GDM1 (cell line): ENCODE data around the gene LPP.

Experiments used
- DNase-seq: peaks from one replicate; lab custom pipeline; 2025; lab: John Stamatoyannopoulos, UW

Gene LPP

DNA sequence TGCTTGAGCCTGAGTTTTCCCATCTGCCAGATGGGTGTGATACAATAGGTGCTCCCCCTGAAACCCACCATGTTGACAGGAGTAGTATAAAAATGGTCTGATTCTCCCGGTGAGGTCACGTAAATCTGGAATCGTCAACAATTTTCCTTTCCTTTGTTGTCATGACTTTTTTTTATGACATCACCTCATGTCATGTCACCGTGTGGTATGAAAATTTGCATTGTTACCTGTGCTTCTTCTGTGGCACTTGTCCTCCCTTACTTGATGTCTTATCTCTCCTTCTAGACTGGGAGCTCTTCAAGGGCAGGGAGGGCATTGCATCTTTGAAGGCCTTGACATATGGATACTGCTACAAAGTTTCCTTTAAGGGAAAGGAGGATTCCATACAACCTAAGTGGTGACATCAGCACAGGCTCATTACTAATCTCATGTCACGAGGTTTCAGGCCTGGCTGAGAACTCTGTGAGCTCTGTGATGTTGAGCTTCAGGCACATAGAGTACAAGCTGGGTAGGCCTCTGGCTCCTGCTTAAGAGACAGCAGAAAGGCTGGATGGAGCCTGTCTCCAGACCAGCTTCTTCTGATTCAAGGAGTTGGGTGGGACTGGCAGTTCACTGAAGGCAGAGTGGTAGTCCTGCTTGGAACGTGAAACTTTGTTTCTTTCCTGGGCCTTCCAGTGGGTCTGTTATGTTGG is 66.3 kb downstream of the LPP start:
- DNase-seq = no peak

- no peak for DNase-seq
Observed at GRCh38 chr3:188220988-188221818, 67.2 kb downstream of the LPP start.

GRCh38 chr3:188223936-188224335 is 70.0 kb downstream of the LPP start:
- no peak for DNase-seq

DNA sequence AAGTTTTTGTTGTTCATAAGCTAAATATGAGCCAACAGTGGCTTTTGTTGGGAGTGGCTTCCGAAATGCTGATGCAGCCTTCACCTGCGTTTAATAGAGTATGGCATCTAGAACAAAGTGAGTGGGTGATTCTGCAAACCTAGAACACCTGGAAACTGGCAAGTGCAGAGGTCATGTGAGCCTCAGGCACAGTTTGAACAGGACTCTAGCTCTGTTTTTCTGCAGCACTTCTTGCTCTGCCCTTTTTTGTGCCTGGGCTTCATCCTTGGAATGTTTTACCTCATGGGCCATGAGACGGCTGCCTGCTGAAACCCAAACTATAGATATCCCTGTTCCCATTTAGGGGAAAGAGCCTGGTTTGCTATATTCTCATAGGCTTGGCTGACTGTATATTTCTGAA is 73.5 kb downstream of the LPP start:
- no peak for DNase-seq

DNA sequence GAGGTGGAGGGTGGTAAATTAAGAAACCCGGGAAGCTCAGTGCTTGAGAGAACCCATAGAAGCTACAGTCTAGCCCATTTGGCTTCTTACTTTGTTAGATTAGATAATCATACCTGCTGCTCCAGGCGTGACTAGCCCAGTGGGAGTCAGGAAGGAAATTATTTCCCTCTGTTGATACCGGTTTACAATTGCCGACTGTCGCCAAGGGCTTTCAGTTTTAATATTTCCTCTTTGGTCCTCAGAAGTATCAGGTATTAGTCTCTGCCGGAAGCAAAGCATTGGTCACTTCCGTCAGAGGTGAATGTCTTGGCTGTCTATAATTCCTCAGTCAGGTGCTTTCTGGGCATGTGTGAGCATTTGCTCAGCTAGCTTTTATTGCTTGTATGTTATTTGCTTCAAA is 75.2 kb downstream of the LPP start:
- no peak for DNase-seq

- DNase-seq = no peak
Observed at GRCh38 chr3:188229726-188230125, 75.8 kb downstream of the LPP start.

GRCh38 chr3:188230962-188231361 is 77.0 kb downstream of the LPP start:
- DNase-seq = no peak

DNA sequence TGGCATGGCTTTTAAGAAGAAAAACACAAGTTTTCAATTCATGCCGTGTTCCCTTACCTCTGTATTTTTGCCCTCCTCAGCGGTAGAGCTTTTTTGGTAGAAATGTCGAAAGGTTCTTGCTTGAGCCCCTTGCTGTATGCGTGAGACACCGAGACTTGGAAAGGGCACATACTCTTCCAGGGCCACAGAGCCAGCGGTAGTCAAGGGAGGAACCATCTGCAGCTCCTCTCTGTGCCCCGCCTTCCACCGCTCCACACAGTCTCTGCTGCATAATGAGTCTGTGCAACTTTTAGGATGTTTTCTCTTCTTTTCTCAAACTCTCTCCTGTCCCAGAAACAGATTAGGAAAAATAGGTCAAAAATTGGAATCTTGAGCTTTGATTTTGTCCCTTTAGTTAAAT is 77.5 kb downstream of the LPP start:
- DNase-seq = no peak

DNA sequence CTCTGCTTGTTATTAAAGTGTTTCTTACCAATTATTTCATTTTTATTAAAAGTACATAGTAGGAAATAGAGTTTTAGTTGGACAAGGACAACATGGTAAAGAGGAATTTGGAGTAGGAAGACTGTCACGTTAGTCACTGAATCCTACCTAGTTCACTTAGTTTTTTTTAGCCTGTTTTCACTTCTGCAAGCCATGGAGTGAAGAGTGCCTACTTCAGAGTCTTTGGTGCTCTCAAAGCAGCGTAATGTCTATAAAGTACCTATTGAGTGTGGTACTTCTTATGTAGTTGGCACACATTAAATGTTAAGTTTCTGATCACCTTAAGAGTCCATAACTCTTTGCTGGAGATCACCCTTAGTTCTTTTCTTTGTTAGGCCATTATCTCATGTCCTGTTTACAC is 78.7 kb downstream of the LPP start:
- no peak for DNase-seq

GRCh38 chr3:188233320-188233719 is 79.4 kb downstream of the LPP start:
- DNase-seq = no peak

DNA sequence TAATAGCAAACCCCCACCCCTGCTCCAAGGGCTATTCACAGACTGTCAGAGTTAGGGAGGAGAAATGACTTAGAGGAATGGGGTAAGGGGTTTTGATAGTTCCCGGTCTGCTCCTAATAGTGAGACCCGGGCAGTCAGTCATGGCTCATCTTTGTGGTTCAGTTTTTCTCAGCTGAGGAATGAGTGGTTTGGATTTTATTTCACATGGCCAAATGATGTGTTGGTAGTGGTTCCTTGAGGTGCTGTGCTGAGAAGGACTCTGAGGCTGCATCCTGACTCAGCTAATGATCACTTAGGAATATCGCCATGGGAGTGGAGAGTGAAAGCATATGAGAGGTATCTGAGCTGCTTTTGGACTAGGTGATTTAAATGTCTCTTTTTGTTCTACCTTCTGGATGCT is 80.2 kb downstream of the LPP start:
- DNase-seq = no peak

DNA sequence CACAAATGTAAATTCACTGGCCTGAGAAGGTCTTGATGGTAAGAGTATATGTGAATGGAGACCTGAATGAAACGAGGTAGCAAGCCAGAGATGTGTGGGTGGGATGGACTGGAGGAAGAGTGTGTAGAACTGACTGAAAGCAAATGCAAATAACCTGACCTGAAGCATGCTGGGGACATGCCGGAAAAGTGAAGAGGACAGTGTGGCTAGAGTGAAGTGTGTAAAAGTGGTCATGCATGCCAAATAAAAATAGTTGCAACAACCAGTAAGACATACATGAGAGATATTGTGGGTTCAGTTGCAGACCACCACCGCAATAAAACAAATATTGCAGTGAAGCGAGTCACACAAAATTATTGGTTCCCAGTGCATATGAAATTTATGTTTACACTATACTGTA is 82.3 kb downstream of the LPP start:
- DNase-seq = no peak

- DNase-seq = no peak
Observed at GRCh38 chr3:188239035-188239434, 85.1 kb downstream of the LPP start.

DNA sequence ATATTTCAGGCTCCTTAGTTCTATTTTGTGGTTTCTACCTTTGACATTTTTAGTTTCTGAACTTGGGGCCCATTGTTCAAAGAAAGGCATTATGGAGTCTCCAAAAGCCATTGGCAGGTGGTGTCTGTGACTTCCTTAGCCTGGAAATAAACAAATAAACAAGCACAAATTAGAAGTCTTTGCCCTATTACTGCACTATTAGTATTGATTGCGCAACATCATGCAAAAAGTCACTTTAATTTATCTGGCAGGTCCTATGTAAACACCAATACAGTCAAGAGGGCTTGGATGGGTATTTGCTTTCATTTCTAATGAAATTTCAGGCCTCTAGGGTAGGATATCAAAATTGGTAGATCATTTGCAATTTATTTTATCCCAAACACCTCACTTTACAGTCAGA is 85.6 kb downstream of the LPP start:
- no peak for DNase-seq

GRCh38 chr3:188240189-188240981 is 86.4 kb downstream of the LPP start:
- DNase-seq = no peak

DNA sequence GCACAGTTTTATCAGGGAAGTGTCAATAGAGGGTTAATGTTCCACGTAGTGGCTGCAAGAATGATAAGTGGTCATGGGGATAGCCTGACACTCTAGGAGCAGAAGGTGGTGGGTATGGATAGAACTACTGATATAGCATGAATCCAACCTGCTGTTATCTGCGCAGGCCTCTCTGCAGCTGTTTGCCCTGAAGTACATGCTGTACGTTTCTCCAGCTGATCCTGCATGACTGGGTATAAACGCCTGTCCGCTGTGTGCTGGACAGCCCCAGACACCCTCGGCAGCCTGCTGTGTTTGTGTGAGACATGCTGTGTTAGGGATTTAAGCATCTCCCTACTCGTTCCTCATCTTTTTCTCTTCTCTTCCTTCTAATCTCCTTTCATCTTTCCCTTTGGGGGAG is 87.1 kb downstream of the LPP start:
- DNase-seq = no peak

DNA sequence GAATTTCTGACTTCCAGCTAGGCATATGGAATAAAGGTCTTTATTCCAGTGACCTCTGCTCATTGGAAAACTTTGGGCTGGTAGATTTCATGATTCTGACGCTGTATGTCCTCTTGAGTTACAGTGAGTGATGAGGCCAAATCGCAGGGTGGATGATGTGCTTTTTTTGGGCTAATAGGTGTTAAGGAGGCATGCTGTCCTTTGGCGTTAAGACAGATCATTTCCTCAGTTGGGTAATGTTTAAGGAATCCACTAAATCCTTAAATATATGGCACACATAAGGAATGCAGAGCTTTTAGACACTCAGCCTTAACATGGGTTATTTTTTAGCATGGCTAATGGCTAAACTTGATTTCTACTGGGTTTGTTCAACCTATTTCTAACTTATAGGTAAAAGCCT is 87.9 kb downstream of the LPP start:
- DNase-seq = no peak

- no peak for DNase-seq
Observed at GRCh38 chr3:188242436-188243123, 88.6 kb downstream of the LPP start.

DNA sequence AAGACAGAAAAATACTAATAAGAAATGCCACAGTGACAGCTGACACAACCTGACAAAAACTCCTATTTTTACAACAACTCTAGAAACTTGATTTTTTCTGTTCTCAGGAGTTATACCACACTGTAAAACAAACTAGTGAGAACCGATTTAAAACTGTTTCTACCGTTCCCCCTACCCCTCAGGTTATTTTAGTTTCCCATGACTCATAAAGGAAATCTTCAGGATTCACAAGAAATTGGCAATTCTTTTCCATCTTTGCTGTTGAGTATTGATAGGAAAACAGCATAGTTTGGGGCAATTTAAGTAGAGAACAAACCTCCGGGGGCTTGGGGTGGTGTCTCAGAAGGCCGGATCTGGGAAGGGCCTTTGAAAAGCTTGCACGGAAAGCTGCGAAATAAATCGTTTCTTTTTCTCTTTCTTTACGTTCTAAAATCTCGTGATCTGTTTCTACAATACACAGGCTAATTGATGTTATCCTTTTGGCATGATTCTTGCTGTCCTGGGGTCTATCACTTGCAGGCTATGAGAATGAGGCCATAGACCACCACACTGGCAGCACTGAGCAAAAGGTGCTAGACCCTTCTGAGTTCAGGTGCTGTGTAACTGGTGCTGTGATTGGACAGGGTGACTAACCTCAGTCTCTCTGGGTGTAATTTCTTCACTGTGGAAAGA is 89.3 kb downstream of the LPP start:
- DNase-seq = no peak

DNA sequence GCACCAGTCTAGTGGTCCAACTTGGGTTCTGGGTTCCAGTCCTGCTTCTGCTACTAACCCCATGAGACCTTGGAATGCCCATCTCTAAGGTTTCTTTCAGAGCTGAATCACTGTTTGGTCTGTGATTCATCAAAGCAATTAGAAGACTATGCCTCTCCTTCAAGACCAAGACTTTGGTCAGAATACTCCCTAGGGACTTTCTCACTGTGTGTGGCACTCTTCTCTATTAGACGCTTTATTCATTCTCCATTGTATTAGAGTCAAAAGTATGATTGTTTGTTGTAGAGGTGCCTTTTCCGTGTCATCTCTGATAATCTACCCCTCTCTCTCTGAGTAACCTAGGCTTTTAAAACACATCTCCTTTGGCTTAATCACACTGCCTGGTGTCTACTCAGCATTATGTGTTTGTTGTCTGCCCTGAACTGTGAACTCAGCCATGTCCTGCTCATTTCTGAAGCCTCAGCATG is 90.5 kb downstream of the LPP start:
- DNase-seq = no peak

DNA sequence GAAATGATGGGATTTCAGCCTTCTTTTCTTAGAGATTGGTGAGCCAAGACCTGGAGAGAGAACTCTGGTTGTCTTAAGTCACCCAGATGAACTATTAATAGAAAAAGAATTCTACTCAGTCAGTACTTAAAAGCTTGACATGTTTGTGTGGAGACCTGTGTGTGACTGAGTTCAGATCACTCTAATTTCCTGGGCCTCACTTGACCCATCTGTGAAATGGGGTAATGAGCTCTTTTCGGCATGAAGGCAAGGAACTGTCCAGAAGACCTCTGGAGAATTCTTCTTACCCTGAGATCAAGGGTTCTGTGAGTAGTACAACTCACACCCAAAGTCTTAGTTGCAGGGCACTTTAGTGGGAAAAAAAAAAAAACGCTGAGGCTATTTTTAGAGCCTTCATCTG is 92.9 kb downstream of the LPP start:
- no peak for DNase-seq
